ENCODE data around the gene CTSA.

Gene CTSA

DNA sequence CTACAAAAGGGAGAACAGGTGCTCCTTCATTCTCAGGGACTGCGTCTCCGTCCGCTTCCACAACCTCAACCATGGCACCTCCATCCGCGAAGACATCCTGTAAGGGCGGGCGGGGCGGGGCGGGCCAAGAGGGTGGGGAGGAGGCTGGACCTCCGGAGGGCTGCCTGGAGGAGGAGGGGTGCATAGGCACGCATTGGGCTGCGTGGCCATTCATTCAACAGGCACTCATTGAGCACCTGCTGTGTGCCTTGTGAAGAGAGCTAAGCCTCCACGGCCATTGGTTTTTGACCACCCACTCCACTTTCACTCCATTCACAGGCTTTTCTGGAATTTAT lies 33.3 kb upstream of the CTSA start:
- H3K4me3 ChIP-seq (ENCODE audit: low read depth, low read length) = peak overlapping the region; percentile 58
- TF ChIP-seq CTCF (IDR thresholded peaks at IDR 0.05; ENCODE audit: borderline replicate concordance, insufficient read depth, low read depth, low read length) = no peak

DNA sequence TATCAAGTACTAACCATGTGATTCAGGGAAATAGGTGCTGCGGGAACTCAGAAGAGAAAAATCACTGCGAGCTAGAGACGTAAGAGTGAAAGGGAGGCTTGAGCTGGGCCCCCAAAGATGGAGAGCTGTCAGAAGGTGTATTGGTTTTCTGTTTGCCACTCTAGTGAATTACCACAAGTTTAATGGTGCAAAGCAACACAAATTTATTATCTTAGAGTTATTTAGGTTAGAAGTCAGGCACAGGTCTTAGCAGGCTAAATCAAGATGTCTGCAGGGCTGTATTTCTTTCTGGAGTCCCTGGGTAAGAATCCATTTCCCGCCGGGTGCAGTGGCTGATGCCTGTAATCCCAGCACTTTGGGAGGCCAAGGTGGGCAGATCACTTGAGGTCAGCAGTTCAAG lies 31.2 kb upstream of the CTSA start:
- no peak for TF ChIP-seq CTCF (IDR thresholded peaks at IDR 0.05; ENCODE audit: borderline replicate concordance, insufficient read depth, low read depth, low read length)
- no peak overlapping the region for H3K4me3 ChIP-seq (ENCODE audit: low read depth, low read length)

DNA sequence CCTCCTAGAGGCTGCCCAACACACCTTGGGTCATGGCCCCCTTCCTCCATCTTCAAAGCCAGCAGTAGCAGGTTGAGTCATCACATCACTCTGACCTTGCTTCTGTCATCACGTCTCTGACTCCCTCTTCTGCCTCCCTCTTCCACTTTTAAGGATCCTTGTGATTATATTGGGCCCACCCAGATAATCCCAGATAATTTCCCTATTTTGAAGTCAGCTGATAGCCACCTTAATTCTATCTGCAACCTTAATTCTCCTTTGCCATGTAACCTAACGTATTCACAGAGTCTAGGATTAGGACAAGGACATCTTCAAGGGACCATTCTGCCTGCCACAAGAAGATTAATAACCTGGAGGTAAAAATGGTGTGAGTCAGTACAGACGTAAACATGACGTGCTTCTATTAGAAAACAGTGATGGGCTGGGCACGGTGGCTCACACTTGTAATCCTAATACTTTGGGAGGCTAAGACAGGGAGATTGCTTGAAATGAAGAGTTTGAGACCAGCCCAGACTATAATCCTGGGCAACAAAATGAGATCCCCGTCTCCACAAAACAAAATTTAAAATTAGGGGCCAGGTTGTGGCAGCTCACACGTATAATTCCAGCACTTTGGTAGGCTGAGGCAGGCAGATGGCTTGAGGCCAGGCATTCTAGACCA lies 30.4 kb upstream of the CTSA start:
- no peak overlapping the region for H3K4me3 ChIP-seq (ENCODE audit: low read depth, low read length)
- no peak for TF ChIP-seq CTCF (IDR thresholded peaks at IDR 0.05; ENCODE audit: borderline replicate concordance, insufficient read depth, low read depth, low read length)

- no peak for TF ChIP-seq CTCF (IDR thresholded peaks at IDR 0.05; ENCODE audit: borderline replicate concordance, insufficient read depth, low read depth, low read length)
- no peak overlapping the region for H3K4me3 ChIP-seq (ENCODE audit: low read depth, low read length)
Measured at GRCh38 chr20:45861221-45862075, 29.7 kb upstream of the CTSA start.

- no peak overlapping the region for H3K4me3 ChIP-seq (ENCODE audit: low read depth, low read length)
- TF ChIP-seq CTCF (IDR thresholded peaks at IDR 0.05; ENCODE audit: borderline replicate concordance, insufficient read depth, low read depth, low read length) = no peak
Measured at GRCh38 chr20:45863543-45864470, 27.3 kb upstream of the CTSA start.

DNA sequence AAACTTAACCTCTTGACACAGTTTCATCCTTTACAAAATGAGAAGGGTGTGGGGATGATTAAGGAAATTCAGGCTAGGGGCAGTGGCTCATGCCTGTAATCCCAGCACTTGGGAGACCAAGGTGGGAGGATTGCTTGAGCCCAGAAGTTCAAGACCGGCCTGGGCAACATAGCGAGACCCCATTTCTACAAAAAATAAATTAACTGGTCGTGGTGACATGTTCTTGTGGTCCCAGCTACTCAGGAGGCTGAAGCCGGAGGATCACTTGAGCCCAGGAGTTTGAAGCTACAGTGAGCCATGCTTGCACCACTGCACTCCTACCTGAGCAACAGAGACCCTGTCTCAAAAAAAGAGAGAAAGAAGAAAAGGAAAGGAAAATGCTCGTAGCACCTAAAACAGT lies 24.7 kb upstream of the CTSA start:
- no peak for TF ChIP-seq CTCF (IDR thresholded peaks at IDR 0.05; ENCODE audit: borderline replicate concordance, insufficient read depth, low read depth, low read length)
- H3K4me3 ChIP-seq (ENCODE audit: low read depth, low read length) = no peak overlapping the region

All from GM12875 (cell line).